NT2/D1 (cell line): ENCODE measurements around the gene ZNF283.
"Not testable (repeated sequence)": the region's sequence is repeated elsewhere in the genome, so short reads cannot be mapped to it uniquely, and the experiment has no call there.

ENCODE experiments used
- SUZ12 ChIP-seq: IDR thresholded peaks from 2 replicates; pipeline ENCODE4 v1.6.1; 2011; ENCODE audit not compliant: insufficient read length, insufficient read depth; ENCODE audit errors: extremely low read depth
- YY1 ChIP-seq: IDR thresholded peaks from 2 replicates; pipeline ENCODE4 v1.6.1; 2011; ENCODE audit not compliant: insufficient read length, insufficient read depth
- ZNF274 ChIP-seq: IDR thresholded peaks from 2 replicates; pipeline ENCODE4 v1.6.1; 2011; ENCODE audit warnings: mild to moderate bottlenecking, low read depth, low read length

DNA sequence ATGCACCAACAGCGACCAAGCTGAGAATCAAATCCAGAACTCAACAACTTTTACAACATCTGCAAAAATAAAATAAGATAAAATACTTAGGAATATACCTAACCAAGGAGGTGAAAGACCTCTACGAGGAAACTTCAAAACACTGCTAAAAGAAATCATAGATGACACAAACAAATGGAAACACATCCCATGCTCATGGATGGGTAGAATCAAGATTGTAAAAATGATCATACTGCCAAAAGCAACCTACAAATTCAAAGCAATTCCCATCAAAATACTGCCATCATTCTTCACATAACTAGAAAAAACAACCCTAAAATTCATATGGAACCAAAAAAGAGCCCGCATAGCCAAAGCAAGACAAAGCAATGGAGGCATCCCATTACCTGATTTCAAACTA is 3.3 kb upstream of the ZNF283 start:
- TF ChIP-seq SUZ12, ZNF274, YY1: not testable (repeated sequence)
